ENCODE data around the gene SPTAN1.

DNA sequence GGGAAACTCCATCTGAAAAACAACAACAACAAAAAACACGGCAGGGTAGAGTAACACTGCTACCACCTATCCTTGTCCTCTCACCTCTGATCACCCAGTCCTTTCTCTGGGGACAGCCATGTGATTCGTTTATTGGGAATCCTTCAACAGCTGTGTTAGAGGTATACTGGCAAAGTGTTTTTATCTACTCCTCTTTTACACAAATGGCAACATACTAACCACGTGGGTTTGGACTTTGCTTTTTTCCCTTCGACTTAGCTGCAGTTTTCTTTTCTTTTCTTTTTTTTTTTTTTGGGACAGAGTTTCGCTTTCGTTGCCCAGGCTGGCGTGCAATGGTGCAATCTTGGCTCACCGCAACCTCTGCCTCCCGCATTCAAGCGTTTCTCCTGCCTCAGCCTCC is 125.4 kb downstream of the SPTAN1 start:
- TF ChIP-seq, protein P1, sequence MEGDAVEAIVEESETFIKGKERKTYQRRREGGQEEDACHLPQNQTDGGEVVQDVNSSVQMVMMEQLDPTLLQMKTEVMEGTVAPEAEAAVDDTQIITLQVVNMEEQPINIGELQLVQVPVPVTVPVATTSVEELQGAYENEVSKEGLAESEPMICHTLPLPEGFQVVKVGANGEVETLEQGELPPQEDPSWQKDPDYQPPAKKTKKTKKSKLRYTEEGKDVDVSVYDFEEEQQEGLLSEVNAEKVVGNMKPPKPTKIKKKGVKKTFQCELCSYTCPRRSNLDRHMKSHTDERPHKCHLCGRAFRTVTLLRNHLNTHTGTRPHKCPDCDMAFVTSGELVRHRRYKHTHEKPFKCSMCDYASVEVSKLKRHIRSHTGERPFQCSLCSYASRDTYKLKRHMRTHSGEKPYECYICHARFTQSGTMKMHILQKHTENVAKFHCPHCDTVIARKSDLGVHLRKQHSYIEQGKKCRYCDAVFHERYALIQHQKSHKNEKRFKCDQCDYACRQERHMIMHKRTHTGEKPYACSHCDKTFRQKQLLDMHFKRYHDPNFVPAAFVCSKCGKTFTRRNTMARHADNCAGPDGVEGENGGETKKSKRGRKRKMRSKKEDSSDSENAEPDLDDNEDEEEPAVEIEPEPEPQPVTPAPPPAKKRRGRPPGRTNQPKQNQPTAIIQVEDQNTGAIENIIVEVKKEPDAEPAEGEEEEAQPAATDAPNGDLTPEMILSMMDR (conservative IDR thresholded peaks at IDR 0.05; ENCODE audit: low read length) = no peak
- TF ChIP-seq EZH2phosphoT487 (IDR thresholded peaks at IDR 0.05; ENCODE audit: borderline replicate concordance) = no peak

Measured in Loucy (cell line).